Measurements from ENCODE around the gene OR4S1.

Gene OR4S1

GRCh38 chr11:48305923-48306322, at the start of gene OR4S1:
TSS of gene OR4S1 (plus strand) at chr11:48306223. CDS start at chr11:48306223, 0 bp downstream.
- no peaks in the 10 kb centered on the region for H3K4me1 ChIP-seq
- no peak within 1 kb of the TSS for H2AFZ ChIP-seq
- H3K4me2 ChIP-seq (ENCODE audit: low read length): no peak within 1 kb of the TSS
- H3K27me3 ChIP-seq (ENCODE audit: control insufficient read depth, insufficient read depth, low read length): no peaks in the 10 kb centered on the region
- TF ChIP-seq CTCF (IDR thresholded peaks at IDR 0.05): no peak
- no peaks in the 10 kb centered on the region for H3K36me3 ChIP-seq (ENCODE audit: control insufficient read depth, insufficient read depth, low read length)
- H3K4me3 ChIP-seq (ENCODE audit: low read depth, low read length): no peak within 1 kb of the TSS
- H3K79me2 ChIP-seq: no peaks in the 10 kb centered on the region
- H3K9ac ChIP-seq: no peak within 1 kb of the TSS
- no peak within 1 kb of the TSS for H3K27ac ChIP-seq
- no peaks in the 10 kb centered on the region for H3K9me3 ChIP-seq (ENCODE audit: control insufficient read depth, low read length)

GRCh38 chr11:48261600-48261999, 44.4 kb upstream of the OR4S1 start:
- Histone ChIP-seq H3K9ac (no peak overlapping the region), H3K27ac (no peak overlapping the region), H3K27me3 (ENCODE audit: control insufficient read depth, insufficient read depth, low read length) (no peaks in the 10 kb centered on the region), H3K4me3 (ENCODE audit: low read depth, low read length) (no peak overlapping the region), H3K79me2 (no peaks in the 10 kb centered on the region), H3K36me3 (ENCODE audit: control insufficient read depth, insufficient read depth, low read length) (no peaks in the 10 kb centered on the region), H3K4me1 (no peaks in the 10 kb centered on the region), H2AFZ (no peak overlapping the region), H3K4me2 (ENCODE audit: low read length) (no peak overlapping the region), H3K9me3 (ENCODE audit: control insufficient read depth, low read length) (no peaks in the 10 kb centered on the region)
- TF ChIP-seq CTCF (IDR thresholded peaks at IDR 0.05): no peak

GRCh38 chr11:48263423-48263911, 42.6 kb upstream of the OR4S1 start, which contains the start of gene OR4X1:
TSS of gene OR4X1 (plus strand) at chr11:48263861. CDS start at chr11:48263861, 0 bp downstream.
- Histone ChIP-seq H3K79me2 (no peaks in the 10 kb centered on the region), H3K4me2 (ENCODE audit: low read length) (no peak within 1 kb of the TSS), H3K36me3 (ENCODE audit: control insufficient read depth, insufficient read depth, low read length) (no peaks in the 10 kb centered on the region), H3K4me3 (ENCODE audit: low read depth, low read length) (no peak within 1 kb of the TSS), H2AFZ (no peak within 1 kb of the TSS), H3K4me1 (no peaks in the 10 kb centered on the region), H3K9me3 (ENCODE audit: control insufficient read depth, low read length) (no peaks in the 10 kb centered on the region), H3K9ac (no peak within 1 kb of the TSS), H3K27ac (no peak within 1 kb of the TSS), H3K27me3 (ENCODE audit: control insufficient read depth, insufficient read depth, low read length) (no peaks in the 10 kb centered on the region)
- no peak for TF ChIP-seq CTCF (IDR thresholded peaks at IDR 0.05)

- Histone ChIP-seq H3K27me3 (ENCODE audit: control insufficient read depth, insufficient read depth, low read length) (no peaks in the 10 kb centered on the region), H3K9me3 (ENCODE audit: control insufficient read depth, low read length) (no peaks in the 10 kb centered on the region), H3K27ac (no peak overlapping the region), H2AFZ (no peak overlapping the region), H3K9ac (no peak overlapping the region), H3K4me3 (ENCODE audit: low read depth, low read length) (no peak overlapping the region), H3K4me1 (no peaks in the 10 kb centered on the region), H3K79me2 (no peaks in the 10 kb centered on the region), H3K36me3 (ENCODE audit: control insufficient read depth, insufficient read depth, low read length) (no peaks in the 10 kb centered on the region), H3K4me2 (ENCODE audit: low read length) (no peak overlapping the region)
- no peak for TF ChIP-seq CTCF (IDR thresholded peaks at IDR 0.05)
These were observed 35.4 kb upstream of the OR4S1 start for GRCh38 chr11:48270621-48271020.

GRCh38 chr11:48272606-48273005, 33.4 kb upstream of the OR4S1 start:
- Histone ChIP-seq H3K27me3 (ENCODE audit: control insufficient read depth, insufficient read depth, low read length) (no peaks in the 10 kb centered on the region), H2AFZ (no peak overlapping the region), H3K79me2 (no peaks in the 10 kb centered on the region), H3K4me3 (ENCODE audit: low read depth, low read length) (no peak overlapping the region), H3K9ac (no peak overlapping the region), H3K9me3 (ENCODE audit: control insufficient read depth, low read length) (no peaks in the 10 kb centered on the region), H3K4me1 (no peaks in the 10 kb centered on the region), H3K27ac (no peak overlapping the region), H3K4me2 (ENCODE audit: low read length) (no peak overlapping the region), H3K36me3 (ENCODE audit: control insufficient read depth, insufficient read depth, low read length) (no peaks in the 10 kb centered on the region)
- TF ChIP-seq CTCF (IDR thresholded peaks at IDR 0.05): no peak
